ENCODE results near the gene SAP30BP. TPM values are rescaled to one million over a fixed set of nuclear protein-coding genes. Genes with fewer than 3 reads are reported as not detected.

The SAP30BP gene
- total and polyA plus RNA-seq, 2 donors (not counting 1 experiment from before 2014, with no cell fraction given), result 143 to 148 TPM

DNA sequence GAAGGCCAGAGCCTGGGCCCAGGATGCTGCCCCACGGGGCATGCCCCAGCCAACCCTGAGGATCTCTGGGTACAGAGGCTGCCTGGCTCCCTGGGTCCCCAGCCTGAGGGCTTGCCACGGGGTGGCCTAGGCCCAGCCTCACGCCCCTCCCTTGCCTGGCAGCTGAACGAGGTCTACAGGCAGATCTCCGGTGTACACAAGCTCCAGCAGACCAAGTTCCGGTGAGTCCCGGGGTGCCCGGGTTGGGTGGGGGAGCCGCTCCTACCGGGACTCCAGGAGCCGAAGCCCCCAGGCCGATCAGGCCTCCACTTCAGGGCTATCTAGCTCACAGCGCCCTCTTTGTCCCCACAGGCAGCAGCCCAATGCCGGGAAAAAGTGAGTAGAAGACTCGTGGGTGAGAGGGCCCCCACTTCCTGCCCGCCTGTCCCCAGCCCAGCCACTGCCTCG is 73.5 kb downstream of the SAP30BP start:
- H3K9ac ChIP-seq (ENCODE audit: low read length), result no peak overlapping the region
- no peak for ATAC-seq (ENCODE audit: low read depth)
- CTCF ChIA-PET, result no interaction called here
- H3K4me3 ChIP-seq (ENCODE audit: control extremely low read depth in 1 of 5, extremely low read depth in 1 of 5, insufficient read depth in 1 of 5, low read depth in 2 of 5, low read length in 4 of 5), result no peak overlapping the region
- no peaks in the 10 kb centered on the region for H4K20me1 ChIP-seq (ENCODE audit: control insufficient read depth, insufficient read depth, low read length, poor library complexity, severe bottlenecking)
- H3K4me3 Mint-ChIP-seq, result no peak overlapping the region
- H2AFZ ChIP-seq (ENCODE audit: insufficient read depth, low read depth, low read length, poor library complexity, severe bottlenecking), result no peak overlapping the region
- peaks cover 0 to 5% of the 10 kb centered on the region in 2 donors for H3K4me1 ChIP-seq (ENCODE audit: control insufficient read depth in 2 of 2, insufficient read depth in 2 of 2, low read length in 2 of 2)
- intact Hi-C loops (cut with micrococcal nuclease), result no loop called here
- no peaks in the 10 kb centered on the region for H3K27me3 Mint-ChIP-seq
- no peak for TF ChIP-seq CTCF (IDR thresholded peaks at IDR 0.05)
- TF ChIP-seq EZH2 (IDR thresholded peaks at IDR 0.05; ENCODE audit: borderline replicate concordance, insufficient read depth, low read depth, low read length, poor library complexity, severe bottlenecking), result no peak
- peaks cover 0 to 4% (median 0%) of the 10 kb centered on the region in 4 experiments for H3K27me3 ChIP-seq (replicated peaks in 1 of 4; ENCODE audit: control extremely low read depth in 1 of 4, control insufficient read depth in 3 of 4, insufficient read depth in 4 of 4, low read length in 3 of 4)
- no peak overlapping the region for H3K27ac ChIP-seq (ENCODE audit: low read length in 2 of 2)
- no peaks in the 10 kb centered on the region for H3K4me1 Mint-ChIP-seq
- no peaks in the 10 kb centered on the region for H3K9me3 Mint-ChIP-seq (ENCODE audit: insufficient read depth)
- whole genome bisulfite sequencing (ENCODE audit: insufficient coverage), result 86% methylated on average over 14 of the region's 17 CpGs
- H3K4me2 ChIP-seq (replicated peaks; ENCODE audit: low read depth, low read length, poor library complexity, severe bottlenecking), result no peak overlapping the region
- POLR2A ChIA-PET, result no interaction called here
- no peak overlapping the region for H3K27ac Mint-ChIP-seq
- H3K79me2 ChIP-seq (ENCODE audit: control insufficient read depth, insufficient read depth, low read length), result no peaks in the 10 kb centered on the region
- no peaks in the 10 kb centered on the region for H3K9me3 ChIP-seq (ENCODE audit: control extremely low read depth in 1 of 3, control insufficient read depth in 2 of 3, insufficient read depth in 1 of 3, low read length in 2 of 3)
- no peak for DNase-seq
- H3K36me3 ChIP-seq (replicated peaks in 1 of 2; ENCODE audit: control extremely low read depth in 1 of 2, control insufficient read depth in 1 of 2, extremely low read depth in 1 of 2, insufficient read depth in 2 of 2, low read length in 1 of 2), result no peaks in the 10 kb centered on the region

DNA sequence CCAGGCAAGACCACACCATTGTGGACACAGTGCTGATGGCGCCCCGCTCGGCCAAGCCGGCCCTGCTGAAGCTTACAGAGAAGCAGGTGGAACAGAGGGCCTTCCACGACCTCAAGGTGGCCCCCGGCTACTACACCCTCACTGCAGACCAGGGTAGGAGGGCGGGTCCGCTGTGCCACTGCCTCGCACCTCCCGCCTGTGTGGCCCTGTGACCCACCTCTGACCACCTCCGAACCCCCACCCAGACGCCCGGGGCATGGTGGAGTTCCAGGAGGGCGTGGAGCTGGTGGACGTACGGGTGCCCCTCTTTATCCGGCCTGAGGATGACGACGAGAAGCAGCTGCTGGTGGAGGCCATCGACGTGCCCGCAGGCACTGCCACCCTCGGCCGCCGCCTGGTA is 75.2 kb downstream of the SAP30BP start:
- no peak overlapping the region for H3K4me2 ChIP-seq (replicated peaks; ENCODE audit: low read depth, low read length, poor library complexity, severe bottlenecking)
- H3K27ac ChIP-seq (ENCODE audit: low read length in 2 of 2), result no peak overlapping the region
- H3K4me3 ChIP-seq (ENCODE audit: control extremely low read depth in 1 of 5, extremely low read depth in 1 of 5, insufficient read depth in 1 of 5, low read depth in 2 of 5, low read length in 4 of 5), result no peak overlapping the region
- H3K27me3 ChIP-seq (replicated peaks in 1 of 4; ENCODE audit: control extremely low read depth in 1 of 4, control insufficient read depth in 3 of 4, insufficient read depth in 4 of 4, low read length in 3 of 4), result no peaks in the 10 kb centered on the region
- WGBS (ENCODE audit: insufficient coverage), result 93% methylated on average over 24 of the region's 25 CpGs
- Mint-ChIP-seq H3K27me3 (no peaks in the 10 kb centered on the region), H3K9me3 (ENCODE audit: insufficient read depth) (no peaks in the 10 kb centered on the region), H3K4me1 (no peaks in the 10 kb centered on the region), H3K27ac (no peak overlapping the region), H3K4me3 (no peak overlapping the region)
- H3K4me1 ChIP-seq (ENCODE audit: control insufficient read depth in 2 of 2, insufficient read depth in 2 of 2, low read length in 2 of 2), result peaks cover 0 to 5% of the 10 kb centered on the region in 2 donors
- intact Hi-C loops (cut with micrococcal nuclease), result no loop called here
- ChIA-PET CTCF (interaction anchor here (0.6 to 1.0 kb wide), 3 partner anchors 8 to 512 kb away, joined by 3 to 4 read pairs (median 3); no protein-coding TSS in a partner anchor), POLR2A (no interaction called here)
- no peak overlapping the region for H2AFZ ChIP-seq (ENCODE audit: insufficient read depth, low read depth, low read length, poor library complexity, severe bottlenecking)
- ATAC-seq (ENCODE audit: low read depth), result no peak
- no peak for DNase-seq
- H3K9ac ChIP-seq (ENCODE audit: low read length), result no peak overlapping the region
- no peaks in the 10 kb centered on the region for H3K36me3 ChIP-seq (replicated peaks in 1 of 2; ENCODE audit: control extremely low read depth in 1 of 2, control insufficient read depth in 1 of 2, extremely low read depth in 1 of 2, insufficient read depth in 2 of 2, low read length in 1 of 2)
- H3K9me3 ChIP-seq (ENCODE audit: control extremely low read depth in 1 of 3, control insufficient read depth in 2 of 3, insufficient read depth in 1 of 3, low read length in 2 of 3), result no peaks in the 10 kb centered on the region
- no peak for TF ChIP-seq EZH2 (IDR thresholded peaks at IDR 0.05; ENCODE audit: borderline replicate concordance, insufficient read depth, low read depth, low read length, poor library complexity, severe bottlenecking)
- no peak for TF ChIP-seq CTCF (IDR thresholded peaks at IDR 0.05)
- no peaks in the 10 kb centered on the region for H4K20me1 ChIP-seq (ENCODE audit: control insufficient read depth, insufficient read depth, low read length, poor library complexity, severe bottlenecking)
- no peaks in the 10 kb centered on the region for H3K79me2 ChIP-seq (ENCODE audit: control insufficient read depth, insufficient read depth, low read length)
